ENCODE data around the gene MAML3. TPM values are rescaled to one million over a fixed set of nuclear protein-coding genes. Genes with fewer than 3 reads are reported as not detected.

The MAML3 gene
- total and polyA plus RNA-seq, 12 donors, result 1.1 to 4.6 (median 2.6) TPM

DNA sequence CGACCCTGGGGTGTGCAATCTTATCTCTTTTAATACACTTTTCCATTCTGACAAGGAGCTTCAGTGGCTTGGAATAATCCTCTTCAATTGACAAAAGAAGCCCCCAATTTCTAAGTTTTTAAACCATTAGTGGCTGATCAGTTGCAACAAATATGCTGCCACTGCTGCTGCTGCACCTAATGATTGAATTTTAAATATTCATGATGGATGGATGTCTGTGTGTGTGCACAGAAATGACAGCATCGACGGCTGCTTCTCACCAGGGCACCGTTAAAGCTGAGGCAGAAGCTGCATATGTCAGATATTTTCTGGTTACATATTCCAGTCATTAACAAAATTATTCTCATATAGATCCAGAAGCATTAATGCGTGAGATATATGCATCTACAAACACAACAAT, 306.0 kb downstream of the MAML3 start:
- intact Hi-C loops (cut with DNase I), result no loop called here
- WGBS, 2 donors, result 92% methylated on average over 5 of the region's 5 CpGs
- H3K27ac ChIP-seq, result no peak overlapping the region
- peaks cover 0 to 14% (median 0%) of the 10 kb centered on the region in 9 donors for H3K4me1 ChIP-seq
- no peak overlapping the region for H3K4me3 ChIP-seq
- H3K36me3 ChIP-seq, result no peaks in the 10 kb centered on the region
- no peak for DNase-seq
- TF ChIP-seq, protein P1, sequence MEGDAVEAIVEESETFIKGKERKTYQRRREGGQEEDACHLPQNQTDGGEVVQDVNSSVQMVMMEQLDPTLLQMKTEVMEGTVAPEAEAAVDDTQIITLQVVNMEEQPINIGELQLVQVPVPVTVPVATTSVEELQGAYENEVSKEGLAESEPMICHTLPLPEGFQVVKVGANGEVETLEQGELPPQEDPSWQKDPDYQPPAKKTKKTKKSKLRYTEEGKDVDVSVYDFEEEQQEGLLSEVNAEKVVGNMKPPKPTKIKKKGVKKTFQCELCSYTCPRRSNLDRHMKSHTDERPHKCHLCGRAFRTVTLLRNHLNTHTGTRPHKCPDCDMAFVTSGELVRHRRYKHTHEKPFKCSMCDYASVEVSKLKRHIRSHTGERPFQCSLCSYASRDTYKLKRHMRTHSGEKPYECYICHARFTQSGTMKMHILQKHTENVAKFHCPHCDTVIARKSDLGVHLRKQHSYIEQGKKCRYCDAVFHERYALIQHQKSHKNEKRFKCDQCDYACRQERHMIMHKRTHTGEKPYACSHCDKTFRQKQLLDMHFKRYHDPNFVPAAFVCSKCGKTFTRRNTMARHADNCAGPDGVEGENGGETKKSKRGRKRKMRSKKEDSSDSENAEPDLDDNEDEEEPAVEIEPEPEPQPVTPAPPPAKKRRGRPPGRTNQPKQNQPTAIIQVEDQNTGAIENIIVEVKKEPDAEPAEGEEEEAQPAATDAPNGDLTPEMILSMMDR (IDR thresholded peaks at IDR 0.05), result no peak
- ATAC-seq, result no peak
- H3K9me3 ChIP-seq, result no peaks in the 10 kb centered on the region
- H3K27me3 ChIP-seq, result no peaks in the 10 kb centered on the region

DNA sequence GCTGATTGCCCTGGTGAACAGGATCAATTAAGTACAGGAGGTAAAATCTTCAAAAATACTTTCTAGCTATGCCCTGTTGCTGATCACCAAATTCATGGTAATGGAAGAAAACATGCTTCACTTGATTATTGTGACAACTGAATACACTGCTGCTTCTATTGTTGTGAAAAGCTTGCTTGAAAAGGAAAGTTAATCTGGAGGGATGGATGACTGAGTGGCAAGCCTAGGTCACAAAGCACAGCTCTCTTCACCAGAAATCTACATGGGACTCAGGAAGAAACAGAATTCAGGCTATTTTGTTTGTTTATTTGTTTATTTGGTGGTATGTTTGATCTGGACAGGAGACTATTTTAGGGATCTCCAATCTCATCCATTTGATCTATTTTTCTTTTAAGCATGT, 306.4 kb downstream of the MAML3 start:
- H3K9me3 ChIP-seq, result no peaks in the 10 kb centered on the region
- ATAC-seq (no peak), DNase-seq (no peak)
- intact Hi-C loops (cut with DNase I), result no loop called here
- H3K27me3 ChIP-seq, result no peaks in the 10 kb centered on the region
- H3K4me3 ChIP-seq, result no peak overlapping the region
- H3K27ac ChIP-seq, result no peak overlapping the region
- H3K4me1 ChIP-seq, result peaks cover 0 to 14% (median 0%) of the 10 kb centered on the region in 9 donors
- no peaks in the 10 kb centered on the region for H3K36me3 ChIP-seq
- TF ChIP-seq, protein P1 (IDR thresholded peaks at IDR 0.05), result no peak

DNA sequence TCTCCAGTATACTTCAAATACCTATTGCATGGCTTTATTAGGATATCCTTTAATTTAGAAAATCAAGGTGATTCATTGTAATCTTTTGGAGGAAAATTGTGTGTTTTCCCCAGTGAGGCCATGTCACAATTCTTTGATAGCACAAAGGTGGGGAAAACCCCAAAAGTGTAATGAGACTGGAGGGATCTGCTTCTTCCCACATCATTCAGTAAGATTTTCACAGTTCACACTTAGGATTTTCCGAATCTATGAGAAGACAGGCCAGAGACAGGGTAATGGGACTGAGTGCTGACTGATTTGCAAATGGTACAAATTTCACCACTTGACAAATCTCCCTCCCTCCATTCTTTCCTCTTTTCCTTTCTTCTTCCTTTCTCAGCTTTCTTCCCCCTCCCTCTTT, 307.2 kb downstream of the MAML3 start:
- Histone ChIP-seq H3K27ac (no peak overlapping the region), H3K9me3 (no peaks in the 10 kb centered on the region), H3K4me1 (peaks cover 0 to 19% (median 2%) of the 10 kb centered on the region in 9 donors), H3K4me3 (no peak overlapping the region), H3K36me3 (no peaks in the 10 kb centered on the region), H3K27me3 (no peaks in the 10 kb centered on the region)
- intact Hi-C loops (cut with DNase I), result no loop called here
- TF ChIP-seq, protein P1 (IDR thresholded peaks at IDR 0.05), result no peak
- ATAC-seq, result no peak
- DNase-seq, result no peak
- WGBS, 2 donors, result 100% methylated on average over 1 of the region's 1 CpG

DNA sequence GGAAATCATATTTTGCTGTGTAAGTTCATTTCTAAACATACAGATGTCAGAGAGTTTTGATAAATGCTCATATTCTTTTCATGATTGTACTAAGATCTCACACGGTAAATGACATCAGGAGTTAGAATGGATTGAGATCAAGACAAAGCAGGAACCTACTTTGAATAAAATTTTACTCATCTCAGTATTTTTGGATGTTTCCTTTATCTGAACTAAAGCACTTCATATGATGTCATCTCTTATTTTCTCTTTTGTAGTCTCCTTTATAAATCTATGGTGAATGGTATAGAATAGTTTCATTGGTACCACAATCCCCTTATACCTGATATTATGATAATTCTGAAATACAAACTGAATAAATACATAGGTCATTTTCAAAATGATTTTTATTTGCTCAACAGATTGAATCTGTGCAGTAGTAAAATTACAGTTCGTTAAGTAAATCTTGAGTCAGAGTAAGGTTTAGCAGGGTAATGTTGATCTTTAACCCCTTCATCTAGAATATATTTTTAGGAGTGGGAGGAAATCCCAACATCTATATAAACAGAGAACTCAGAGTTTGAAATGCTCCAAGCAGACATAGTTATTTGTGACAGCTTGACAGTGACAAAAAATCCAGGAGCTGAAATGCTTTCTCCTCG, 308.4 kb downstream of the MAML3 start:
- TF ChIP-seq, protein P1 (IDR thresholded peaks at IDR 0.05), result no peak
- Histone ChIP-seq H3K4me1 (peaks cover 0 to 30% (median 5%) of the 10 kb centered on the region in 9 donors), H3K27ac (no peak overlapping the region), H3K27me3 (no peaks in the 10 kb centered on the region), H3K36me3 (no peaks in the 10 kb centered on the region), H3K9me3 (no peaks in the 10 kb centered on the region), H3K4me3 (no peak overlapping the region)
- intact Hi-C loops (cut with DNase I), result no loop called here
- WGBS, 2 donors, result 88 to 93% methylated on average over 3 of the region's 3 CpGs
- DNase-seq, result no peak
- no peak for ATAC-seq

All from heart right ventricle (tissue), 16 donors.